ENCODE data around the gene INA. TPM values are rescaled to one million over a fixed set of nuclear protein-coding genes. Genes with fewer than 3 reads are reported as not detected.
"Not testable (repeated sequence)": the region's sequence is repeated elsewhere in the genome, so short reads cannot be mapped to it uniquely, and the experiment has no call there.

Gene INA
- total and polyA plus RNA-seq, 2 donors (not counting 3 experiments of a cell fraction or from before 2014, with no cell fraction given), result 0.25 to 0.40 TPM

- H4K20me1 ChIP-seq (replicated peaks; ENCODE audit: control insufficient read depth, extremely low read depth, insufficient read depth, low read length), result no peaks in the 10 kb centered on the region
- no peak overlapping the region for H2AFZ ChIP-seq (ENCODE audit: low read depth, low read length)
- H3K4me3 ChIP-seq (replicated peaks in 1 of 3; ENCODE audit: insufficient read depth in 1 of 3, low read depth in 1 of 3, low read length in 3 of 3), result no peak overlapping the region
- no peak overlapping the region for H3K27ac ChIP-seq (ENCODE audit: insufficient read depth, low read depth, low read length)
- no peaks in the 10 kb centered on the region for H3K9me1 ChIP-seq (replicated peaks; ENCODE audit: control insufficient read depth, extremely low read depth, insufficient read depth, low read length)
- BruUV-seq (replicated peaks), result no TSS peak
- POLR2A ChIA-PET, result no interaction called here
- no peaks in the 10 kb centered on the region for H3K9me3 ChIP-seq (replicated peaks; ENCODE audit: control insufficient read depth, insufficient read depth, low read length)
- no peak overlapping the region for H3K9ac ChIP-seq (replicated peaks; ENCODE audit: extremely low read depth, insufficient read depth, low read length)
- FAIRE-seq, result no peak
- CTCF ChIA-PET, result interaction anchor here (0.7 kb wide), 1 partner anchor 1069 kb away, joined by 4 read pairs; no protein-coding TSS in a partner anchor
- H3K27me3 ChIP-seq (ENCODE audit: control insufficient read depth in 2 of 2, insufficient read depth in 2 of 2, low read length in 2 of 2), result no peaks in the 10 kb centered on the region
- no peaks in the 10 kb centered on the region for H3K4me1 ChIP-seq (ENCODE audit: control insufficient read depth, extremely low read depth, insufficient read depth, low read length)
- H3K79me2 ChIP-seq (ENCODE audit: control insufficient read depth, insufficient read depth, low read length), result no peaks in the 10 kb centered on the region
- TF ChIP-seq GATA2 (IDR thresholded peaks at IDR 0.05; ENCODE audit: insufficient read depth, insufficient read length, low read depth, low read length), result no peak
- TF ChIP-seq FOS (IDR thresholded peaks at IDR 0.05; ENCODE audit: borderline replicate concordance, insufficient read depth, low read length), result no peak
- TF ChIP-seq POLR2A (IDR thresholded peaks at IDR 0.05; ENCODE audit: low read depth, low read length), result no peak
- DNase-seq (ENCODE audit: low read depth, low spot score), result no peak
- H3K36me3 ChIP-seq (ENCODE audit: control insufficient read depth in 2 of 2, extremely low read depth in 1 of 2, insufficient read depth in 2 of 2, low read length in 2 of 2), result no peaks in the 10 kb centered on the region
- no peak overlapping the region for H3K4me2 ChIP-seq (ENCODE audit: insufficient read depth, low read length)
- intact Hi-C loops (cut with micrococcal nuclease) (no loop called here), dilution Hi-C loops (cut with MboI; ENCODE audit: extremely low pct_ligation_motif_present, low sequenced_read_pairs) (no loop called here)
These were observed 20.3 kb upstream of the INA start for GRCh38 chr10:103256613-103257012.

- H3K27me3 ChIP-seq (ENCODE audit: control insufficient read depth in 2 of 2, insufficient read depth in 2 of 2, low read length in 2 of 2), result peaks cover 0 to 5% of the 10 kb centered on the region in 2 experiments
- dilution Hi-C loops (cut with MboI; ENCODE audit: extremely low pct_ligation_motif_present, low sequenced_read_pairs), result no loop called here
- no TSS peak for BruUV-seq (replicated peaks)
- H3K27ac ChIP-seq (ENCODE audit: insufficient read depth, low read depth, low read length), result no peak overlapping the region
- H3K9ac ChIP-seq (replicated peaks; ENCODE audit: extremely low read depth, insufficient read depth, low read length), result no peak overlapping the region
- no peaks in the 10 kb centered on the region for H3K36me3 ChIP-seq (ENCODE audit: control insufficient read depth in 2 of 2, extremely low read depth in 1 of 2, insufficient read depth in 2 of 2, low read length in 2 of 2)
- H3K4me3 ChIP-seq (replicated peaks in 1 of 3; ENCODE audit: insufficient read depth in 1 of 3, low read depth in 1 of 3, low read length in 3 of 3), result no peak overlapping the region
- DNase-seq (ENCODE audit: low read depth, low spot score), result no peak
- H3K9me3 ChIP-seq (replicated peaks; ENCODE audit: control insufficient read depth, insufficient read depth, low read length), result no peaks in the 10 kb centered on the region
- H3K4me2 ChIP-seq (ENCODE audit: insufficient read depth, low read length), result no peak overlapping the region
- POLR2A ChIA-PET, result no interaction called here
- no peak overlapping the region for H2AFZ ChIP-seq (ENCODE audit: low read depth, low read length)
- CTCF ChIA-PET, result no interaction called here
- no peak for FAIRE-seq
- intact Hi-C loops (cut with micrococcal nuclease), result no loop called here
- H3K9me1 ChIP-seq (replicated peaks; ENCODE audit: control insufficient read depth, extremely low read depth, insufficient read depth, low read length), result no peaks in the 10 kb centered on the region
- no peaks in the 10 kb centered on the region for H3K4me1 ChIP-seq (ENCODE audit: control insufficient read depth, extremely low read depth, insufficient read depth, low read length)
- H3K79me2 ChIP-seq (ENCODE audit: control insufficient read depth, insufficient read depth, low read length), result no peaks in the 10 kb centered on the region
- no peak for TF ChIP-seq JUN (IDR thresholded peaks at IDR 0.05; ENCODE audit: borderline replicate concordance, insufficient read depth, insufficient read length, low read depth)
- no peak for TF ChIP-seq POLR2AphosphoS5 (IDR thresholded peaks at IDR 0.05; ENCODE audit: insufficient read depth, low read depth, low read length)
- TF ChIP-seq EZH2 (IDR thresholded peaks at IDR 0.05; ENCODE audit: borderline replicate concordance, low read depth, low read length, severe bottlenecking), result no peak
- TF ChIP-seq MYC (IDR thresholded peaks at IDR 0.05; ENCODE audit: low read depth, low read length), result no peak
- no peak for TF ChIP-seq MAX (IDR thresholded peaks at IDR 0.05; ENCODE audit: insufficient read depth, insufficient read length)
- TF ChIP-seq GATA2 (IDR thresholded peaks at IDR 0.05; ENCODE audit: insufficient read depth, insufficient read length, low read depth, low read length), result no peak
- TF ChIP-seq FOS (IDR thresholded peaks at IDR 0.05; ENCODE audit: borderline replicate concordance, insufficient read depth, low read length), result no peak
- no peak for TF ChIP-seq CTCF (IDR thresholded peaks at IDR 0.05; ENCODE audit: extremely low read depth in 1 of 2, insufficient read depth in 1 of 2, low read depth in 1 of 2, low read length in 2 of 2)
- TF ChIP-seq POLR2A (IDR thresholded peaks at IDR 0.05; ENCODE audit: low read depth, low read length), result no peak
- H4K20me1 ChIP-seq (replicated peaks; ENCODE audit: control insufficient read depth, extremely low read depth, insufficient read depth, low read length), result no peaks in the 10 kb centered on the region
These were observed 19.1 kb upstream of the INA start for GRCh38 chr10:103257812-103258211.

GRCh38 chr10:103258928-103259327 lies 18.0 kb upstream of the INA start:
- BruUV-seq (replicated peaks); POLR2A ChIA-PET; H3K36me3 ChIP-seq (ENCODE audit: control insufficient read depth in 2 of 2, extremely low read depth in 1 of 2, insufficient read depth in 2 of 2, low read length in 2 of 2): not testable (repeated sequence)

More at GRCh38 chr10:103258928-103259327, 18.0 kb upstream of the INA start:
- dilution Hi-C loops (cut with MboI; ENCODE audit: extremely low pct_ligation_motif_present, low sequenced_read_pairs); H4K20me1 ChIP-seq (replicated peaks; ENCODE audit: control insufficient read depth, extremely low read depth, insufficient read depth, low read length); H3K4me3 ChIP-seq (replicated peaks in 1 of 3; ENCODE audit: insufficient read depth in 1 of 3, low read depth in 1 of 3, low read length in 3 of 3); intact Hi-C loops (cut with micrococcal nuclease); H3K4me2 ChIP-seq (ENCODE audit: insufficient read depth, low read length); H3K27me3 ChIP-seq (ENCODE audit: control insufficient read depth in 2 of 2, insufficient read depth in 2 of 2, low read length in 2 of 2); H2AFZ ChIP-seq (ENCODE audit: low read depth, low read length); H3K9me3 ChIP-seq (replicated peaks; ENCODE audit: control insufficient read depth, insufficient read depth, low read length); DNase-seq (ENCODE audit: low read depth, low spot score); H3K9me1 ChIP-seq (replicated peaks; ENCODE audit: control insufficient read depth, extremely low read depth, insufficient read depth, low read length); H3K4me1 ChIP-seq (ENCODE audit: control insufficient read depth, extremely low read depth, insufficient read depth, low read length); FAIRE-seq; CTCF ChIA-PET; H3K9ac ChIP-seq (replicated peaks; ENCODE audit: extremely low read depth, insufficient read depth, low read length); H3K27ac ChIP-seq (ENCODE audit: insufficient read depth, low read depth, low read length); H3K79me2 ChIP-seq (ENCODE audit: control insufficient read depth, insufficient read depth, low read length): not testable (repeated sequence)
